ENCODE results near the gene NOC4L. TPM values are rescaled to one million over a fixed set of nuclear protein-coding genes. Genes with fewer than 3 reads are reported as not detected.

NOC4L gene
- total and polyA plus RNA-seq, 2 experiments from 2014 or later: 42.4 to 54.7 TPM

DNA sequence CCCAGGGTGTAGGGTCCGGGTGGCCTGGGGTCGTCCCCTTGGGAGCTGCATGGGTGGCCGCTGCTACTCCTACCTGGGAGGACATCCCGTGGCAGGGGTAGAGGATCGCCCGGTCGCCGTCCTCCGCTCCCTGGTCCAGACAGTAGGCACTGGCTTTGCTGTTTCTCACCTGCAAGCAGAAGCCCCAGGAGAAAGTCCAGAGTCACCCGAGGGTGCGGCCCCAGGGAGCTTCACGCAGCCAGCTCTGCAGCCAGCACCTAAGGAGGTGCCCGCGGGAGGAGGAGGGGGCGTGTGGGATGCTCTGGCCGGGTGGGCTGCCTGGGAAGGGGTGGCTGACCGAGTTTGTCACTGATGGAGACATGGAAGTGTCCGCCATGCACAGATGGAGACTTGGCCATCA, 54.8 kb downstream of the NOC4L start:
- Histone ChIP-seq H3K36me3 (ENCODE audit: insufficient read depth) (no peaks in the 10 kb centered on the region), H3K27me3 (ENCODE audit: insufficient read depth) (no peaks in the 10 kb centered on the region), H4K20me1 (replicated peaks; ENCODE audit: insufficient read depth) (no peaks in the 10 kb centered on the region), H3K9me2 (ENCODE audit: insufficient read depth) (no peaks in the 10 kb centered on the region), H3K4me3 (no peak overlapping the region), H3K27ac (ENCODE audit: low read depth) (no peak overlapping the region), H3K4me2 (no peak overlapping the region), H3K4me1 (ENCODE audit: insufficient read depth) (no peaks in the 10 kb centered on the region), H2AFZ (no peak overlapping the region), H3F3A (replicated peaks; ENCODE audit: low read depth) (no peaks in the 10 kb centered on the region), H3K79me2 (replicated peaks; ENCODE audit: insufficient read depth) (no peaks in the 10 kb centered on the region)
- Mint-ChIP-seq H3K27me3 (ENCODE audit: insufficient read depth, low read depth, poor library complexity) (peaks cover 13% of the 10 kb centered on the region), H3K36me3 (ENCODE audit: low read depth) (no peaks in the 10 kb centered on the region), H3K4me3 (no peak overlapping the region), H3K27ac (no peak overlapping the region), H3K4me1 (no peaks in the 10 kb centered on the region), H3K9me3 (peaks cover 3% of the 10 kb centered on the region; the same call in 2 of the 3 replicates)
- no peak for ATAC-seq
- TF ChIP-seq, protein P1, sequence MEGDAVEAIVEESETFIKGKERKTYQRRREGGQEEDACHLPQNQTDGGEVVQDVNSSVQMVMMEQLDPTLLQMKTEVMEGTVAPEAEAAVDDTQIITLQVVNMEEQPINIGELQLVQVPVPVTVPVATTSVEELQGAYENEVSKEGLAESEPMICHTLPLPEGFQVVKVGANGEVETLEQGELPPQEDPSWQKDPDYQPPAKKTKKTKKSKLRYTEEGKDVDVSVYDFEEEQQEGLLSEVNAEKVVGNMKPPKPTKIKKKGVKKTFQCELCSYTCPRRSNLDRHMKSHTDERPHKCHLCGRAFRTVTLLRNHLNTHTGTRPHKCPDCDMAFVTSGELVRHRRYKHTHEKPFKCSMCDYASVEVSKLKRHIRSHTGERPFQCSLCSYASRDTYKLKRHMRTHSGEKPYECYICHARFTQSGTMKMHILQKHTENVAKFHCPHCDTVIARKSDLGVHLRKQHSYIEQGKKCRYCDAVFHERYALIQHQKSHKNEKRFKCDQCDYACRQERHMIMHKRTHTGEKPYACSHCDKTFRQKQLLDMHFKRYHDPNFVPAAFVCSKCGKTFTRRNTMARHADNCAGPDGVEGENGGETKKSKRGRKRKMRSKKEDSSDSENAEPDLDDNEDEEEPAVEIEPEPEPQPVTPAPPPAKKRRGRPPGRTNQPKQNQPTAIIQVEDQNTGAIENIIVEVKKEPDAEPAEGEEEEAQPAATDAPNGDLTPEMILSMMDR (conservative IDR thresholded peaks at IDR 0.05; ENCODE audit: low read depth in 2 of 2): no peak
- TF ChIP-seq, protein P2, sequence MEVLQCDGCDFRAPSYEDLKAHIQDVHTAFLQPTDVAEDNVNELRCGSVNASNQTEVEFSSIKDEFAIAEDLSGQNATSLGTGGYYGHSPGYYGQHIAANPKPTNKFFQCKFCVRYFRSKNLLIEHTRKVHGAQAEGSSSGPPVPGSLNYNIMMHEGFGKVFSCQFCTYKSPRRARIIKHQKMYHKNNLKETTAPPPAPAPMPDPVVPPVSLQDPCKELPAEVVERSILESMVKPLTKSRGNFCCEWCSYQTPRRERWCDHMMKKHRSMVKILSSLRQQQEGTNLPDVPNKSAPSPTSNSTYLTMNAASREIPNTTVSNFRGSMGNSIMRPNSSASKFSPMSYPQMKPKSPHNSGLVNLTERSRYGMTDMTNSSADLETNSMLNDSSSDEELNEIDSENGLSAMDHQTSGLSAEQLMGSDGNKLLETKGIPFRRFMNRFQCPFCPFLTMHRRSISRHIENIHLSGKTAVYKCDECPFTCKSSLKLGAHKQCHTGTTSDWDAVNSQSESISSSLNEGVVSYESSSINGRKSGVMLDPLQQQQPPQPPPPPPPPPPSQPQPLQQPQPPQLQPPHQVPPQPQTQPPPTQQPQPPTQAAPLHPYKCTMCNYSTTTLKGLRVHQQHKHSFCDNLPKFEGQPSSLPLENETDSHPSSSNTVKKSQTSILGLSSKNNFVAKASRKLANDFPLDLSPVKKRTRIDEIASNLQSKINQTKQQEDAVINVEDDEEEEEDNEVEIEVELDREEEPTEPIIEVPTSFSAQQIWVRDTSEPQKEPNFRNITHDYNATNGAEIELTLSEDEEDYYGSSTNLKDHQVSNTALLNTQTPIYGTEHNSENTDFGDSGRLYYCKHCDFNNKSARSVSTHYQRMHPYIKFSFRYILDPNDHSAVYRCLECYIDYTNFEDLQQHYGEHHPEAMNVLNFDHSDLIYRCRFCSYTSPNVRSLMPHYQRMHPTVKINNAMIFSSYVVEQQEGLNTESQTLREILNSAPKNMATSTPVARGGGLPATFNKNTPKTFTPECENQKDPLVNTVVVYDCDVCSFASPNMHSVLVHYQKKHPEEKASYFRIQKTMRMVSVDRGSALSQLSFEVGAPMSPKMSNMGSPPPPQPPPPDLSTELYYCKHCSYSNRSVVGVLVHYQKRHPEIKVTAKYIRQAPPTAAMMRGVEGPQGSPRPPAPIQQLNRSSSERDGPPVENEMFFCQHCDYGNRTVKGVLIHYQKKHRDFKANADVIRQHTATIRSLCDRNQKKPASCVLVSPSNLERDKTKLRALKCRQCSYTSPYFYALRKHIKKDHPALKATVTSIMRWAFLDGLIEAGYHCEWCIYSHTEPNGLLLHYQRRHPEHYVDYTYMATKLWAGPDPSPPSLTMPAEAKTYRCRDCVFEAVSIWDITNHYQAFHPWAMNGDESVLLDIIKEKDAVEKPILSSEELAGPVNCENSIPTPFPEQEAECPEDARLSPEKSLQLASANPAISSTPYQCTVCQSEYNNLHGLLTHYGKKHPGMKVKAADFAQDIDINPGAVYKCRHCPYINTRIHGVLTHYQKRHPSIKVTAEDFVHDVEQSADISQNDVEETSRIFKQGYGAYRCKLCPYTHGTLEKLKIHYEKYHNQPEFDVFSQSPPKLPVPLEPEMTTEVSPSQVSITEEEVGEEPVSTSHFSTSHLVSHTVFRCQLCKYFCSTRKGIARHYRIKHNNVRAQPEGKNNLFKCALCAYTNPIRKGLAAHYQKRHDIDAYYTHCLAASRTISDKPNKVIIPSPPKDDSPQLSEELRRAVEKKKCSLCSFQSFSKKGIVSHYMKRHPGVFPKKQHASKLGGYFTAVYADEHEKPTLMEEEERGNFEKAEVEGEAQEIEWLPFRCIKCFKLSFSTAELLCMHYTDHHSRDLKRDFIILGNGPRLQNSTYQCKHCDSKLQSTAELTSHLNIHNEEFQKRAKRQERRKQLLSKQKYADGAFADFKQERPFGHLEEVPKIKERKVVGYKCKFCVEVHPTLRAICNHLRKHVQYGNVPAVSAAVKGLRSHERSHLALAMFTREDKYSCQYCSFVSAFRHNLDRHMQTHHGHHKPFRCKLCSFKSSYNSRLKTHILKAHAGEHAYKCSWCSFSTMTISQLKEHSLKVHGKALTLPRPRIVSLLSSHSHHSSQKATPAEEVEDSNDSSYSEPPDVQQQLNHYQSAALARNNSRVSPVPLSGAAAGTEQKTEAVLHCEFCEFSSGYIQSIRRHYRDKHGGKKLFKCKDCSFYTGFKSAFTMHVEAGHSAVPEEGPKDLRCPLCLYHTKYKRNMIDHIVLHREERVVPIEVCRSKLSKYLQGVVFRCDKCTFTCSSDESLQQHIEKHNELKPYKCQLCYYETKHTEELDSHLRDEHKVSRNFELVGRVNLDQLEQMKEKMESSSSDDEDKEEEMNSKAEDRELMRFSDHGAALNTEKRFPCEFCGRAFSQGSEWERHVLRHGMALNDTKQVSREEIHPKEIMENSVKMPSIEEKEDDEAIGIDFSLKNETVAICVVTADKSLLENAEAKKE (CRISPR knock-in tag; IDR thresholded peaks at IDR 0.05): no peak
- TF ChIP-seq EZH2phosphoT487 (IDR thresholded peaks at IDR 0.05; ENCODE audit: unreplicated experiment): no peak
- no peak for TF ChIP-seq ZNF114 (CRISPR knock-in tag; IDR thresholded peaks at IDR 0.05)
- no peak for TF ChIP-seq JUNB (IDR thresholded peaks at IDR 0.05; ENCODE audit: unreplicated experiment)
- DNase-seq (ENCODE audit: low spot score): no peak

All from GM23338 (cell line).